Muscle layer of colon (tissue), 2 donors: ENCODE data around the gene ABCA5.
"Not testable (repeated sequence)": the region's sequence is repeated elsewhere in the genome, so short reads cannot be mapped to it uniquely, and the experiment has no call there.

Source experiments
- H3K27ac ChIP-seq: one replicate; pipeline ENCODE4 v1.7.0; 2013; ENCODE audit warnings: low read depth, mild to moderate bottlenecking, low read length, moderate library complexity
- H3K27me3 ChIP-seq, 2 donors: one replicate each; pipeline ENCODE4 v1.7.0; 2013; ENCODE audit warnings: low read length in 2 of 2, mild to moderate bottlenecking in 2 of 2; ENCODE audit not compliant: insufficient read depth in 2 of 2, control insufficient read depth in 1 of 2
- H3K36me3 ChIP-seq: one replicate; pipeline ENCODE4 v1.7.0; 2013; ENCODE audit warnings: mild to moderate bottlenecking, low read length; ENCODE audit not compliant: insufficient read depth
- H3K4me1 ChIP-seq: one replicate; pipeline ENCODE4 v1.7.0; 2013; ENCODE audit warnings: mild to moderate bottlenecking, low read length; ENCODE audit not compliant: insufficient read depth
- H3K4me3 ChIP-seq, 2 donors: one replicate each; pipeline ENCODE4 v1.7.0; 2013; ENCODE audit warnings: low read length in 2 of 2, low read depth in 1 of 2, mild to moderate bottlenecking in 1 of 2, moderate library complexity in 1 of 2
- H3K9ac ChIP-seq: one replicate; pipeline ENCODE4 v1.7.0; 2013; ENCODE audit warnings: low read length
- H3K9me3 ChIP-seq: one replicate; pipeline ENCODE4 v1.7.0; 2013; ENCODE audit warnings: mild to moderate bottlenecking, low read length
- donor health status: abdominal sarcoma.
- donor health status: Adenocarcinoma of cecum.

The ABCA5 gene

GRCh38 chr17:69228018-69228417 lies 98.9 kb downstream of the ABCA5 start:
- H3K4me3 ChIP-seq, result no peak overlapping the region
- no peak overlapping the region for H3K9ac ChIP-seq
- H3K27ac ChIP-seq, result no peak overlapping the region
- H3K36me3 ChIP-seq, result no peaks in the 10 kb centered on the region
- no peaks in the 10 kb centered on the region for H3K27me3 ChIP-seq
- no peaks in the 10 kb centered on the region for H3K4me1 ChIP-seq
- peaks cover 5% of the 10 kb centered on the region for H3K9me3 ChIP-seq

- no peaks in the 10 kb centered on the region for H3K36me3 ChIP-seq
- H3K27ac ChIP-seq, result no peak overlapping the region
- no peak overlapping the region for H3K4me3 ChIP-seq
- peaks cover under 1% of the 10 kb centered on the region for H3K9me3 ChIP-seq
- no peaks in the 10 kb centered on the region for H3K27me3 ChIP-seq
- no peaks in the 10 kb centered on the region for H3K4me1 ChIP-seq
- no peak overlapping the region for H3K9ac ChIP-seq
Observed at GRCh38 chr17:69227541-69227940, 99.4 kb downstream of the ABCA5 start.

GRCh38 chr17:69223809-69224208 lies 103.1 kb downstream of the ABCA5 start:
- Histone ChIP-seq H3K9ac (no peak overlapping the region), H3K27ac (no peak overlapping the region), H3K36me3 (no peaks in the 10 kb centered on the region), H3K4me1 (no peaks in the 10 kb centered on the region), H3K27me3 (no peaks in the 10 kb centered on the region), H3K4me3 (no peak overlapping the region), H3K9me3 (no peaks in the 10 kb centered on the region)

- no peak overlapping the region for H3K4me3 ChIP-seq
- no peak overlapping the region for H3K27ac ChIP-seq
- H3K9me3 ChIP-seq, result no peaks in the 10 kb centered on the region
- no peak overlapping the region for H3K9ac ChIP-seq
- no peaks in the 10 kb centered on the region for H3K4me1 ChIP-seq
- H3K27me3 ChIP-seq, result no peaks in the 10 kb centered on the region
- no peaks in the 10 kb centered on the region for H3K36me3 ChIP-seq
Observed at GRCh38 chr17:69222707-69223258, 104.2 kb downstream of the ABCA5 start.

- Histone ChIP-seq H3K4me3 (no peak overlapping the region), H3K36me3 (peaks cover 4% of the 10 kb centered on the region), H3K9me3 (no peaks in the 10 kb centered on the region), H3K27ac (no peak overlapping the region), H3K4me1 (no peaks in the 10 kb centered on the region), H3K27me3 (no peaks in the 10 kb centered on the region), H3K9ac (no peak overlapping the region)
Observed at GRCh38 chr17:69220098-69220497, 106.8 kb downstream of the ABCA5 start.

GRCh38 chr17:69218986-69219385 lies 107.9 kb downstream of the ABCA5 start:
- Histone ChIP-seq H3K4me3 (no peak overlapping the region), H3K36me3 (peaks cover 4% of the 10 kb centered on the region), H3K27ac (no peak overlapping the region), H3K4me1 (no peaks in the 10 kb centered on the region), H3K9me3 (no peaks in the 10 kb centered on the region), H3K9ac (no peak overlapping the region), H3K27me3 (no peaks in the 10 kb centered on the region)

- Histone ChIP-seq H3K27ac (no peak overlapping the region), H3K36me3 (peaks cover 4% of the 10 kb centered on the region), H3K4me1 (no peaks in the 10 kb centered on the region), H3K9ac (no peak overlapping the region), H3K4me3 (no peak overlapping the region), H3K9me3 (no peaks in the 10 kb centered on the region), H3K27me3 (no peaks in the 10 kb centered on the region)
Observed at GRCh38 chr17:69213059-69213813, 113.7 kb downstream of the ABCA5 start.

GRCh38 chr17:69208640-69209039 lies 118.3 kb downstream of the ABCA5 start:
- no peak overlapping the region for H3K27ac ChIP-seq
- H3K4me3 ChIP-seq, result no peak overlapping the region
- no peaks in the 10 kb centered on the region for H3K9me3 ChIP-seq
- H3K9ac ChIP-seq, result no peak overlapping the region
- H3K27me3 ChIP-seq, result no peaks in the 10 kb centered on the region
- H3K4me1 ChIP-seq, result no peaks in the 10 kb centered on the region
- H3K36me3 ChIP-seq, result no peaks in the 10 kb centered on the region

- Histone ChIP-seq H3K9me3 (no peaks in the 10 kb centered on the region), H3K36me3 (no peaks in the 10 kb centered on the region), H3K4me3 (no peak overlapping the region), H3K27ac (no peak overlapping the region), H3K4me1 (no peaks in the 10 kb centered on the region), H3K9ac (no peak overlapping the region), H3K27me3 (no peaks in the 10 kb centered on the region)
Observed at GRCh38 chr17:69207151-69207550, 119.8 kb downstream of the ABCA5 start.

- no peak overlapping the region for H3K27ac ChIP-seq
- H3K4me3 ChIP-seq, result no peak overlapping the region
- no peak overlapping the region for H3K9ac ChIP-seq
- no peaks in the 10 kb centered on the region for H3K27me3 ChIP-seq
- H3K4me1 ChIP-seq, result no peaks in the 10 kb centered on the region
- H3K36me3 ChIP-seq, result no peaks in the 10 kb centered on the region
- H3K9me3 ChIP-seq, result no peaks in the 10 kb centered on the region
Observed at GRCh38 chr17:69198238-69198637, 128.7 kb downstream of the ABCA5 start.

- not testable (repeated sequence) for H3K36me3 ChIP-seq, H3K27ac ChIP-seq
Observed at GRCh38 chr17:69196105-69196653, 130.8 kb downstream of the ABCA5 start.

More at GRCh38 chr17:69196105-69196653, 130.8 kb downstream of the ABCA5 start:
- H3K27me3 ChIP-seq, H3K4me1 ChIP-seq, H3K9ac ChIP-seq, H3K4me3 ChIP-seq, H3K9me3 ChIP-seq: not testable (repeated sequence)
